Type B pancreatic cell (in vitro differentiated cells): ENCODE data around the gene GRIA4. TPM values are rescaled to one million over a fixed set of nuclear protein-coding genes. Genes with fewer than 3 reads are reported as not detected.

ENCODE experiments used
- DNase-seq: peaks from one replicate; pipeline ENCODE4 v3.0.0; 2021; ENCODE audit warnings: mixed read lengths; ENCODE audit not compliant: unreplicated experiment; ENCODE audit errors: extremely low spot score
- H3K27ac Mint-ChIP-seq: 2 replicates; pipeline ENCODE4 v1.8.0; 2021; ENCODE audit warnings: mild to moderate bottlenecking, mixed read lengths
- H3K27me3 Mint-ChIP-seq: 2 replicates; pipeline ENCODE4 v1.8.0; 2021; ENCODE audit warnings: mixed read lengths
- H3K36me3 Mint-ChIP-seq: 2 replicates; pipeline ENCODE4 v1.8.0; 2021; ENCODE audit warnings: mixed read lengths
- H3K4me1 Mint-ChIP-seq: one replicate; pipeline ENCODE4 v1.8.0; 2021; ENCODE audit warnings: mixed read lengths; ENCODE audit not compliant: unreplicated experiment
- H3K4me3 Mint-ChIP-seq: 2 replicates; pipeline ENCODE4 v1.8.0; 2021; ENCODE audit warnings: mild to moderate bottlenecking, mixed read lengths
- H3K9me3 Mint-ChIP-seq: 2 replicates; pipeline ENCODE4 v1.8.0; 2021; ENCODE audit warnings: mixed read lengths
- CTCF ChIP-seq: fragments of 200-600 bp; sonication (generic); conservative IDR thresholded peaks from 2 replicates; pipeline ENCODE4 v1.5.0; 2021; ENCODE audit warnings: antibody characterized with exemption, mild to moderate bottlenecking
- total RNA-seq: library from RNA; stranded (reverse); gene quantifications from 2 replicates; pipeline ENCODE4 v1.2.1, GENCODE V29; 2021; ENCODE audit warnings: low replicate concordance

The GRIA4 gene
- total RNA-seq, 1 donor from 2014 or later = 26.7 TPM

GRCh38 chr11:105881027-105881426 lies 271.2 kb downstream of the GRIA4 start:
- DNase-seq = no peak
- no peak overlapping the region for H3K27ac Mint-ChIP-seq

DNA sequence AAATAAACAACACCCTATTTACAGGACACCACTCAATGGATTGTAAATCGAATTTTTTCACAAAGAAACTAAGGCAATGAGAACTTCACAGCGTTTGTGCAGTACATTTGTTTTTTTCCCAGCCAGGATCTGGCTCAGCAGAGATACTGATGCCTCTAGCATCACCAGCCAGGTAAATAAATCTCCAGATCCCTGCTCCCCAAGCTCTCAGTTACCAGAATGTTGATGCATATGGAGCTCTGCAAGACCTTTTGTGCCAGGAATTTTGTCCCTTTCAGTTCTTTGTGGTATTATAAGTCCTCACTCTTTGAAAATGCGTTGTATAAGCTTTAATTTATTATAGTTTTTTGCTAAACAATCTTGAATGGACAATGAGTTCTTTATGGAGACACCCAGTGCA lies 274.6 kb downstream of the GRIA4 start:
- no peaks in the 10 kb centered on the region for H3K4me1 Mint-ChIP-seq
- H3K4me3 Mint-ChIP-seq = no peak overlapping the region
- no peaks in the 10 kb centered on the region for H3K9me3 Mint-ChIP-seq
- no peak for TF ChIP-seq CTCF
- H3K27ac Mint-ChIP-seq = no peak overlapping the region
- H3K36me3 Mint-ChIP-seq = no peaks in the 10 kb centered on the region
- no peak for DNase-seq
- no peaks in the 10 kb centered on the region for H3K27me3 Mint-ChIP-seq

More at GRCh38 chr11:105881027-105881426, 271.2 kb downstream of the GRIA4 start:
- Mint-ChIP-seq H3K4me3 (no peak overlapping the region), H3K36me3 (peaks cover 4% of the 10 kb centered on the region), H3K27me3 (no peaks in the 10 kb centered on the region), H3K4me1 (no peaks in the 10 kb centered on the region), H3K9me3 (peaks cover 8% of the 10 kb centered on the region)
- TF ChIP-seq CTCF = no peak

DNA sequence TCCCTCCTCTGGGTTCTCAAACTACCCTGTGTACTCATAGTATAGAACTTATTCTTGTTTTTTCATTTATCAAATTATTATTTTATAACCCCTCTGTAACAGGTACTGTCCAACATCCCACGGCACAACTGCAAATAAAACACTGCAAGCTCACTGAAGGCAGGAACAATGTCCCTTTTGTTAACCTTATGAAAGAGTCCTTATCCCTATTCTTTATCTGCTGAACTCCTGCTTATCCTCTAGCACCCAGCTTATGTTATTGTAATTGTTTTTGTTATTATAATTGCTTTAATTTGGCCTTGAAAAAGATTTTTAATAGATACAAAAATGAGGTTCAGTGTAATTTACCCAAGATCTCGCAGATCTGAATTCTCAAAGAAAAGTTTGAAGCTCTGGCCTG lies 281.8 kb downstream of the GRIA4 start:
- Mint-ChIP-seq H3K27me3 (no peaks in the 10 kb centered on the region), H3K4me1 (no peaks in the 10 kb centered on the region), H3K4me3 (no peak overlapping the region), H3K9me3 (no peaks in the 10 kb centered on the region), H3K36me3 (no peaks in the 10 kb centered on the region), H3K27ac (no peak overlapping the region)
- no peak for TF ChIP-seq CTCF
- no peak for DNase-seq

DNA sequence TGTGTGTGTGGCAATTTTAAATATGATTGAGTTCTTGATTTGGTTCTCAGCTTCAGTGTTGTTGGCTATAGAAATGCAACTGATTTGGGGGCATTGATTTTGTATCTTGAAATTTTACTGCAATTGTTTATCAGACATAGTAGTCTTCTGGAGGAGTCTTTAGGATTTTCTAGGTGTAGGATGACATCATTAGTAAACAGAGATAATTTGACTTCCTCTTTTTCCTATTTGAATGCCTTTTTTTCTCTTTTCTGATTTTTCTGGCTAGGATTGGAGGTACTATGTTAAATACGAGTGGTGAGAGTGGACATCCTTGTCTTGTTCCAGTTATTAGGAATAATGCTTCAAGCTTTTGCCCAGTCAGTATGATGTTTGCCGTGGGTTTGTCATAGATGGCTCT lies 287.3 kb downstream of the GRIA4 start:
- Mint-ChIP-seq H3K27ac (no peak overlapping the region), H3K27me3 (no peaks in the 10 kb centered on the region), H3K36me3 (peaks cover 4% of the 10 kb centered on the region), H3K4me1 (no peaks in the 10 kb centered on the region), H3K9me3 (no peaks in the 10 kb centered on the region), H3K4me3 (no peak overlapping the region)
- no peak for DNase-seq
- TF ChIP-seq CTCF = no peak

DNA sequence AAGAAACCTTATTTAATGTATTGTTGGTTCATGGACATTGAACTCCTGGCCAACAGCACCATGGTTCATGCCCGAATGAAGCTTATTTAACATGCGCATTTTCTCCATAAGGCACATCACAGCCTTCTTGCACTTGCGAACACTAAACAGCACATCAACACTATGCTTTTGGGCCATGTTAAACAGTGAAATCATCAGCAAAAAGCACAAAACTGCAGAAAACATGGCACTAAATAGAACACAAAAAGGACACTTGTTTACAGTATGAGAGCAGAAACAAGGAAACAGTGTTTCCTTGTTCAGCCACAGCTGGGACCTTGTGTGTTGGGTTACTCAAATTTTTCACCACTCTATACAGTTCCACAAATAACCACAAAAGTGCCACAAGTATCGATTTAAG lies 289.9 kb downstream of the GRIA4 start:
- H3K4me1 Mint-ChIP-seq = no peaks in the 10 kb centered on the region
- no peak for TF ChIP-seq CTCF
- no peak overlapping the region for H3K27ac Mint-ChIP-seq
- no peak overlapping the region for H3K4me3 Mint-ChIP-seq
- no peaks in the 10 kb centered on the region for H3K9me3 Mint-ChIP-seq
- no peak for DNase-seq
- H3K36me3 Mint-ChIP-seq = peaks cover 4% of the 10 kb centered on the region
- H3K27me3 Mint-ChIP-seq = no peaks in the 10 kb centered on the region

- Mint-ChIP-seq H3K27me3 (no peaks in the 10 kb centered on the region), H3K27ac (no peak overlapping the region), H3K4me3 (no peak overlapping the region), H3K4me1 (no peaks in the 10 kb centered on the region), H3K36me3 (peaks cover 4% of the 10 kb centered on the region), H3K9me3 (no peaks in the 10 kb centered on the region)
- TF ChIP-seq CTCF = no peak
- no peak for DNase-seq
These were observed 290.7 kb downstream of the GRIA4 start for GRCh38 chr11:105900515-105901035.
